K562 (cell line): ENCODE data around the gene RIMKLA. TPM values are rescaled to one million over a fixed set of nuclear protein-coding genes. Genes with fewer than 3 reads are reported as not detected.

Source experiments
- E2F8 ChIP-seq: fragments of 450-650 bp; IDR thresholded peaks from 2 replicates; pipeline ENCODE4 v1.7.1; 2018; ENCODE audit warnings: mild to moderate bottlenecking, low read depth; ENCODE audit not compliant: partially characterized antibody
- KAT7 ChIP-seq: sonication (generic); formaldehyde crosslinking; IDR thresholded peaks from 2 replicates; pipeline ENCODE4 v1.8.0; 2022; ENCODE audit warnings: missing genetic modification reagents, mild to moderate bottlenecking, borderline replicate concordance
- MIER1 ChIP-seq: fragments of 450-650 bp; IDR thresholded peaks from 2 replicates; pipeline ENCODE4 v1.6.1; 2016; ENCODE audit warnings: antibody characterized with exemption, mild to moderate bottlenecking, low read depth
- RB1 ChIP-seq: fragments of 450-650 bp; IDR thresholded peaks from 2 replicates; pipeline ENCODE4 v1.6.1; 2017; ENCODE audit warnings: low read depth, mild to moderate bottlenecking
- TFAP4 ChIP-seq: sonication (generic); formaldehyde crosslinking; IDR thresholded peaks from 2 replicates; pipeline ENCODE4 v1.8.0; 2022; ENCODE audit warnings: missing genetic modification reagents, mild to moderate bottlenecking, moderate library complexity, borderline replicate concordance
- ZNF77 ChIP-seq: fragments of 250-450 bp; sonication (Bioruptor Pico); IDR thresholded peaks from 2 replicates; pipeline ENCODE4 v1.5.0; 2020
- polyA plus RNA-seq, 8 experiments: library from polyadenylated mRNA; depleted of rRNA in 4 of 8; stranded (reverse) in 5 of 8; unstranded in 3 of 8; fragments of >200 nt; fragmentation: Nextera tagmentation in 2 of 8; fragmentation: Illumina TruSeq in 1 of 8; extraction: Ambion mirVana in 2 of 8; extraction: Trizol in 1 of 8; gene quantifications; 2 replicates each; pipeline versions ENCODE4 v1.2.1 to v1.2.3, GENCODE V29; 2011 to 2014; ENCODE audit warnings: inconsistent platforms in 1 of 8, missing spikeins in 1 of 8
- total RNA-seq, 7 experiments: library from RNA; depleted of rRNA in 6 of 7; stranded (reverse); fragments of >200 nt in 6 of 7; fragmentation: Illumina TruSeq in 2 of 7; extraction: Trizol in 2 of 7; gene quantifications; 2 replicates each; pipeline versions ENCODE4 v1.2.1 to v1.2.3, GENCODE V29; 2011 to 2021; ENCODE audit warnings: low replicate concordance in 1 of 7

The RIMKLA gene
- total and polyA plus RNA-seq, 9 of the 15 experiments (the other 6 are each of a cell fraction or from before 2014, with no cell fraction given), result 0.02 TPM; not detected in 8

GRCh38 chr1:42456010-42456753, 75.6 kb downstream of the RIMKLA start, which contains the start of the genes PPCS and ZMYND12 (continued):
- TF ChIP-seq MIER1, result no peak
- 0 out of 2 replicates have a peak, but pooled peaks have one; percentile 25 for TF ChIP-seq RB1
- TF ChIP-seq ZNF77, result no peak
- TF ChIP-seq KAT7 (CRISPR knock-in tag), result 0 out of 2 replicates have a peak, but pooled peaks have one; percentile 28
- peak; percentile 45; the same call in 1 of the 2 replicates for TF ChIP-seq TFAP4 (CRISPR knock-in tag)
- no peak for TF ChIP-seq E2F8
